GM04503 (cell line): ENCODE data around the gene PPP1R3E.

ENCODE experiments used
- DNase-seq: peaks from one replicate; pipeline ENCODE4 v3.0.0-alpha.2; 2012; ENCODE audit warnings: low read depth

PPP1R3E gene

DNA sequence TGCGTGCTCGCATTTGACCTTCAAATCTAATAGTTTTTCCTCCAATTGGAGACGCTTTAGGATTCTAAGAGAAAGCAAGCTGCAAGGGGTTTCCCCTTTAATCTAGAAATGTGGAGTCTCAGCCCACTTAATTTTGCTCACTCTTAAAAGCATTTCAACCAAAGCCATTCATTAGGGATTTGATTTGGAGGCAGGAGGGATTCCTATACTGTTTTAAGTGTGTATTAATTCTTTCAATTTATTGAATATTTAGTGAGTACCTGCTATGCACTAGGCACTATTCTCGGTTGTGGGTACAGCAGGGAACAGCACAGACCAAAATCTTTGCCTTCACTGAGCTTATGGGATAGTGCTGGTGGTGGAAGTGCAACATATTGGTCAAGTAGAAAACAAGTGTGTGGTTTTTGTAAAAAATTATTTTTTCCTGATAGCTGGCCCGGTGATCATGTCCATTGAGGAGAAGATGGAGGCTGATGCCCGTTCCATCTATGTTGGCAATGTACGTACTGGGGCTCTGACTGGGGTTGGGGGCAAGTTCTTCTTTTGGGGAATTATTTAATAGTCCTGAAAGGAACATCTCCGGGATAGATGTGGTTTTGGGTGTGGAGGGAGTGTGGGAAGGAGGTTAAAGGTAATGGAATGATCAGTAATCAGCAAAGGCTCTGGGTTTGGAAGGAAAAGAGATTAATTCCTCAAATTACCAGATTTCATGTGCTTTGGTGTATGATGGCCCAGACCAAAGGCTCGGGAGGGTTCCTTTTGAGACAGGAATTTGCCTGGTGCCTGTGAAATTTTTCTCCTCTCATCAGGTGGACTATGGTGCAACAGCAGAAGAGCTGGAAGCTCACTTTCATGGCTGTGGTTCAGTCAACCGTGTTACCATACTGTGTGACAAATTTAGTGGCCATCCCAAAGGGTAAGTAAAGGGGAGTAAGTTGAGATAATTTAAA, 20.2 kb upstream of the PPP1R3E start:
- no peak for DNase-seq

DNA sequence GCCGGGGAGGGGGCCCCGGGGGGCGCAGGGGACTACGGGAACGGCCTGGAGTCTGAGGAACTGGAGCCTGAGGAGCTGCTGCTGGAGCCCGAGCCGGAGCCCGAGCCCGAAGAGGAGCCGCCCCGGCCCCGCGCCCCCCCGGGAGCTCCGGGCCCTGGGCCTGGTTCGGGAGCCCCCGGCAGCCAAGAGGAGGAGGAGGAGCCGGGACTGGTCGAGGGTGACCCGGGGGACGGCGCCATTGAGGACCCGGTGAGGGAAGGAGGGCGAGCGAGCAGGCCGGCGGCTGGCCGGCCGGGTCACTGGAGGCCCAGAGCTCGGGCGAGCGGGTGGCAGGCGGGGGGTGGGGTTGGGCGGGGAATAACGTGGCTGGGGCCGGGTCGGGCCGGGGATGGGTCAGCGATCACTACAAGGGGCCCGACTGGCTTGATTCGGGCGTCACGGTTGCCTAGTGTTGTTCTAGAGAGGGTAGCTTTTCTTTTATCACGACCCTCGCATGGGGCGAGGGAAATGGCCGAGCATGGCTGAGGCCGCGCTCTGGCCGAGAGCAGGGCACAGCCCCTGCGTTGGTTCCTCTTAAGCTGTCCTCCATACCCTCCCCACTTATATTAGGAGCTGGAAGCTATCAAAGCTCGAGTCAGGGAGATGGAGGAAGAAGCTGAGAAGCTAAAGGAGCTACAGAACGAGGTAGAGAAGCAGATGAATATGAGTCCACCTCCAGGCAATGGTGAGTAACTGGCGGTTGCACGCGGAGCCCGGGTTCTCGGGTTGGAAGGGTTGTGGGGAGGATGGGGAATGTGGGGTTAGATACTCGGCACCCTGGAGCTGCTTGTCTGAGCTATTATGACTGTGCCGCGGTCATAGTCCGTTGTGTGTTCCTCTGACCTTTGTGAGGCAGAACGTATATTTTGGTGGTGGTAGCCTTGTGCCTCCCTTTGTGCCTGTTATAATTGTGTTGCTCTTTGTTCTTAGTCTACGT, 19.2 kb upstream of the PPP1R3E start:
- DNase-seq, result no peak

DNA sequence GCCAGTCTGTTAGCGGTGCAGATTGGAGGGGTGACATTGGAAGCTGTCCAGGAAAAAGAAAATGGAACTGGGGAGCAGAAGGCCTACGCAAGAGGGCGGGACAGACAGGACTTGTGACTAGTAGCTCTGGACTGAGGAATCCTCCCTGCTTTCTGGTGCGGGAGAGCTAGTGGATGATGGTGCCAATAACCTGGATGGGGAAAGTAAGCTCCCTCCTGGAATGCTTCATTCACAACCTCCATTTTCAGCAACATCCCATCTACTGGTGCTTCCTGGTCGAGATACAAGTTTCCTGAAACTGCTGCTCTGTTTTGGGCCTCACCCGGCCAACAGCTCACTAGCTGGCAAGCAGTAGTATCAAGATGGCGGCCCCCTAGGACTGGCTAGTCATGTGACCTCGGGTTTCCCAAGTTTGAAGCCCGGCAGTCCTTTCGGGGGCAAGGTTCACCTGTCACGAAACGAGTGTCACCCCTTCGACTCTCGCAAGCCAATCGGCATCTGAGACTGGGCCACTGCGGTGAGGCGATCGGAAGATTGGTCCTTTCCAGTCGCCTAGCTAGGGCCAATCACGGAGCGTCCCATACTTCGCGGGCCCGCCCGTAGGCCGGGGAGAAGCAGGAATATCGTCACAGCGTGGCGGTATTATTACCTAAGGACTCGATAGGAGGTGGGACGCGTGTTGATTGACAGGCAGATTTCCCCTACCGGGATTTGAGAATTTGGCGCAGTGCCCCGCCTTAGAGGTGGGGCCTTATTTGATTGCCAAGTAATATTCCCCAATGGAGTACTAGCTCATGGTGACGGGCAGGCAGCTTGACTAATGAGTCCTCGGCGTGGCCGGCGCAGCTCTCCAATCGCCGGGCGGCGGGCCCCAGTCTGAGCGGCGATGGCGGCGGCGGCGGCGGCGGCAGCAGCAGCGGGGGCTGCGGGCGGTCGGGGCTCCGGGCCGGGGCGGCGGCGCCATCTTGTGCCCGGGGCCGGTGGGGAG, 18.2 kb upstream of the PPP1R3E start, which contains the start of gene PABPN1:
PABPN1 (plus strand) TSS at position 874 of the 988 bp plus-strand sequence; CDS start at position 887, 13 bp downstream.
- DNase-seq, result peak; percentile 98

DNA sequence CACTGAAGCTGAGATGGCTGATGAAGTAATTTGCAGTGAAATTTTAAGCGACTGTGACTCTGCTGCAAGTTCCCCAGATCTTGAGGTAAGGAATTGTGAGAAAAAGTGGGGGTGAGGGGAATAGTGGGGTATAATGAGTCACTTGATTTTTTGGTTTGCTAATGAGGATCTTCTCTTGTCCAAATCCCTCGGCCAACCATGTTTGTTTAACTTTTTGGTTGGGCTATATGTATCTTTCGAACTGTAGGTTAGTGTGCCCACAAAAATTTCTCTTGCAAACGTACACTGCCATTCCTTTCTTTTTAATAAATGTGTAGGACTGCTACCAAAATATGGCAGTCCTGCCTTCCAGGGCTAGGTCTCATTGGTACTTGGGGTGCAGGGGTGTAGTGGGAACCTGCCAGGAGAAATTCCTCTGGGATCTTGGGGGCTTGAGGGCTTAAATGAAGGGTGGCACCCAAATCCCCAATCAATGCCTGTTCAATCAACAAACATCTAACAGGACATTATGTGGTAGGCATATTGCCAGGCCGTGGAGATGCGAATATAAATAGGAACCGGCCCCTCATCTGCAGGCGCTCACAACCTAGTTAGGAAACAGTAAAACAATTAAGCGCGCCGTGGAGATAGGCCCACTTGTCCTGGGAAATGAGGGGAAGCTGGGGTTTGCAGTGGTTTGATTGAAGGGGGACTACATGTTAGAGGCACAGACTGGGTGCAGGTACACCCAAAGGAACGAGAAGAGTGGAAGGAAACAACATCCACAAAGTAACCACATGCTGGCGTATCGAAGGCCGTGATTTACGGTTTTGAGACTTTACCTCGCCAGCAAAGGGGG, 17.3 kb upstream of the PPP1R3E start:
- DNase-seq, result no peak

DNA sequence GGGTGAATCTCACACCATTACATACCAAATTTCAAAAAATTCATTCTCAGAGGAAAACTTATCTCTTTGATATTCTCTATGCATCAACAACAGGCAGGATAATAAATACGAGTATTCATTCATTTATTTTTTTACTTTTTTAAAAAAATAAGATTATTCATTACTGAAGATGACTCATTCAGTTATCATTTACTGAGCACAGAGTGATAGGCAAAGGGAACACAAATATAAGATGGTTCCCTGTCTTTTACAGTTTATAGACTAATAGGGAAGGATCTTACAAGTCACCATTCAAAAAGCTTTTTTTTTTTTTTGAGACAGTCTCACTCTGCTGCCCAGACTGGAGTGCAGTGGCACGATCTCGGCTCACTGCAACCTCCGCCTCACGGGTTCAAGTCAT, 13.6 kb upstream of the PPP1R3E start:
- no peak for DNase-seq

DNA sequence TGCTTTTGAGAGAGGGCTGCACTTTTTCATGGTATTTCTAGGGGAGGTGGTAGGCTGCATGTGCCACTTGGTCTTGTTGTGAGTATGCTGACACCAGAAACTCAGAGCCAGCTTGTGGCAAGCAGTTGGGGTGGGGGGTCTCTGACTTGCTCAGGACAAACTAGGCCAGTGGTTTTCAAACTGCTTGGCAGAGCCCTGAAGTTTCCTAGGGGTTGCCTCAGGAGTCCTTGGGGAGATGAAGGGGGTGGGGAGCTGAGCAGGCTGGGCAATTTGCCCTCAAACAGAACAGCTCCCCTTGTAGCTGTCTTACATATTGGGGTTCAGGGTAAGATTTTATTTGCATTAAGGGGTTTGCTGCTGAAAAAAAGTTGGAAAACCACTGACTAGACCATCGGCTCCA, 7.9 kb upstream of the PPP1R3E start:
- no peak for DNase-seq

DNA sequence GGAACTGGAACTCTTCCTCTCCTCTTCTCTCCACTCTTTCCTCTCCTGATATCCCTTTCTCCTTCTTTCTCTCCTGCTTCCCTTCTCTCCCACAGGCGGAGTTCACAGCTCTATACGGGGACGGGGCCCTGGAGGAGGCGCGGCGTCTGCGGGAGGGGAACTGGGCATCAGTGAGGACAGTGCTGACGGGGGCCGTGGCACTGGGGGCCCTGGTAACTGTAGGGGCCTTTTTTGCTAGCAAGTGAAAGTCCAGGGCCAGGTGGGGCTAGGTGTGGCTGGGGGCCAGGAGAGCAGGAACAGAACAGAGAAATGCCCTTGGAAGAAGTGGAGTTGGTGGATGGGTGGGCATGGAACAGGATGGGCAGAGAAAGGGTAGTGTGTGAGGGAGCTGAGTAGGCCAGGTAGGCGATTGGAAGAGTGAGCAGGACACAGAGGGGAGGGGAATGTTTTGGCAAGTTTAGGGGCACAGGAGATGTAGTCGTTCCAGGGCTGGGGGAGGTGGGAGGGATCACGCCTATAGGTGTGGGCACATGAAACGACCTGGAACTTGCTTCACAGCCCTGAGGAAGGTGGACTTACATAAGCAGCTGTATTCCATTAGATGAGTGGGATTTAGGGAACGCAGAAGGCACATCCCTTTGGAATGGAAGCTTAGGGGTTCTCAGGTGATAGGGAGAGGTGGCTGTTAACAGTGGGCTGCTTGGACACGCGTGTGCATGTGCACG, 6.2 kb upstream of the PPP1R3E start:
- no peak for DNase-seq

DNA sequence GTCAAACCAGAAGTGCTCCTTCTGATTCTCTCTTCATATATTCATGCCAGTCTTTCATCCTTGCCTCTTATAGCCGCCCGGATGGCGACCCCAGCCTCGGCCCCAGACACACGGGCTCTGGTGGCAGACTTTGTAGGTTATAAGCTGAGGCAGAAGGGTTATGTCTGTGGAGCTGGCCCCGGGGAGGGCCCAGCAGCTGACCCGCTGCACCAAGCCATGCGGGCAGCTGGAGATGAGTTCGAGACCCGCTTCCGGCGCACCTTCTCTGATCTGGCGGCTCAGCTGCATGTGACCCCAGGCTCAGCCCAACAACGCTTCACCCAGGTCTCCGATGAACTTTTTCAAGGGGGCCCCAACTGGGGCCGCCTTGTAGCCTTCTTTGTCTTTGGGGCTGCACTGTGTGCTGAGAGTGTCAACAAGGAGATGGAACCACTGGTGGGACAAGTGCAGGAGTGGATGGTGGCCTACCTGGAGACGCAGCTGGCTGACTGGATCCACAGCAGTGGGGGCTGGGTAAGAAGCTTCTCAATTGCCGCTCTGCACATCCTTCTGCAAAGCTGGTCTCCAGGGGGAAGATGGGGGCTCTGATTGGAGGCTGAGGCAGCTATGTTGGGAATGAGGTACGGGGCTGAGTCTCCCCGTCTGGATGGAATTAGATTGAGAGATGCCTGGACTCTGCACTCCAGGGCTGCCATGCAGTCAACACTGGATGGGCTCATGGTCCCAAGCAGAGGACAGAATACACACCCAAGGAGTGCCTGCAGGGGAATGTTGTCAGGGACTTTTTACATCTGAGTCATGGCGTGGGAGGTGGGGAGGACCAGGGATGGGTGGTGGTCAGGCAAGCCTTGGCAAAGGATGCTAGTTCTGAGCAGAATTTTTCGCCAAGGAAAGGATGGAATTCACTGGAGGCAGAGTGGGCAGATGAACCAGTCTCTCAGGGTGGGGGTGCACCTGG, 5.3 kb upstream of the PPP1R3E start:
- no peak for DNase-seq

DNA sequence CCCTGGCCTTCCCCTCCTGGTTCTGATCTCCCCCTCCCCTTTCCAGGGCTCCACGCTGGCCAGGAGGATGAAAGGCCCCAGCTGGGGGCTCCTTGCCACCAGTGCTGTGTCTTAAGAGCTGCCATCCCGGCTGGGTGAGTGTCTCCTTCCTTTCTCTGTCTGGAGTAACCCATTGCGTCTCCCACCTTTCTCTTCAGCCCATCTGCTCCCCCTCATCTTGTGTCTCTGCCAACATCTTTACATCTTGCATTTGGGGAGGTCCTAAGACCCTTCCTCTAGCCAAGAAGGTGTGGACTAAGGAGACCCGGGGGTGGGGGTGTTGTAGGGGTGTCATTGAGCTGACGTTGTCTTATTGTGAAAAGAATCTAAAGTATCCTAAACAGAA, 4.5 kb upstream of the PPP1R3E start:
- no peak for DNase-seq

DNA sequence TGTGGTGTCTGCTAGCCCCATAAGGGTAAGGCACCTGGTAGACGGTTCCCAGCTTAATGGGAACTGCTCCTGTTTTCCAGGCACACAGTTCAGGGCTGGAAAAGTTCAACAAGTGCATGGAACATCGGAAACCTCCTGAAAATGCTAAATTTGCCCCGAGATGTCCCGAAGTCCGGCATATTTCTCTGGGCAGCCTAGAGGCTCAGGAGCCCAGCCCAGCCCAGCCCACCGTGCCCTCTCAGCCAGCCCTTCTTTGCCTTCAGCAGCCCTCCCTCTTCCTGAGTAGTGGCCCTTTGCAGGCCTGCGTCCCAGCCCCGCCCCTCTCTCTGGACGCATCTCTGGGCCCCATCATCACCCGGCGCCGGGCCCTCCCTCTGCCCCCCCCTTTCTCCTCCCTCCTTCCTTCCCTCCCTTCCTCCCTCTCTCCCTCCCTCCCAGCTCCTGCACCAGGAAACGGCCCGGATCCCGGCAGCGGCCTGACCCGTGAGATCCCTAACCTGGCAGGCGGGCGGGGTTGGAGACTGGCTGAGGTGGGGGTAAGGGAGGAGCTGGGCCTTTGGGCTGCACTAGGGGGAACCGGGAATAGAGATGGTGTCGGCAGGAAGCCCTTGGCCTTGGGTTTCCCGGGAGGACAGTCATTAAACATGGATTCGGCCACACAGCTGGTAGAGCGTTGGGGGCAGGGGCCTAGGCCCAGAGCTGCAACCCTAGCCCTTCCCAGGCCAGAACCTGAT, 3.9 kb upstream of the PPP1R3E start, which contains the start of gene BCL2L2:
BCL2L2 (plus strand) TSS at position 422 of the 734 bp plus-strand sequence. CDS start 935 bp downstream, outside the sequence.
- DNase-seq, result no peak

DNA sequence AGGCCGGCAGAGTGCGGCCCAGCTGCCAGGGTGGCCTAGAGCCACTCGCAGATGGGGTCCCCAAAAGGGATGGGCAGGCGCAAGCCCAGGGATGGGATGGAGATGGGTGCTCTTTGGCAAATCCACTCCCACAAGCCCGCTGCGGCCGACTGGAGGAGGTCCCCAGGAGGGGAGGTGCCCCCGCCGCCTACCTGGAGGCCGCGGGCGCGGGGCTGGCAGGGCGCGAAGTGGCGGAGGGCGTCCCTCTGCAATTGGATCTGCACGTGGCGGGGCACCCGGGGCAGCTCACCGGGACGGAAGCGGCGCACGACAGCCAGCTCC, 730 bp downstream of the PPP1R3E start:
- no peak for DNase-seq

DNA sequence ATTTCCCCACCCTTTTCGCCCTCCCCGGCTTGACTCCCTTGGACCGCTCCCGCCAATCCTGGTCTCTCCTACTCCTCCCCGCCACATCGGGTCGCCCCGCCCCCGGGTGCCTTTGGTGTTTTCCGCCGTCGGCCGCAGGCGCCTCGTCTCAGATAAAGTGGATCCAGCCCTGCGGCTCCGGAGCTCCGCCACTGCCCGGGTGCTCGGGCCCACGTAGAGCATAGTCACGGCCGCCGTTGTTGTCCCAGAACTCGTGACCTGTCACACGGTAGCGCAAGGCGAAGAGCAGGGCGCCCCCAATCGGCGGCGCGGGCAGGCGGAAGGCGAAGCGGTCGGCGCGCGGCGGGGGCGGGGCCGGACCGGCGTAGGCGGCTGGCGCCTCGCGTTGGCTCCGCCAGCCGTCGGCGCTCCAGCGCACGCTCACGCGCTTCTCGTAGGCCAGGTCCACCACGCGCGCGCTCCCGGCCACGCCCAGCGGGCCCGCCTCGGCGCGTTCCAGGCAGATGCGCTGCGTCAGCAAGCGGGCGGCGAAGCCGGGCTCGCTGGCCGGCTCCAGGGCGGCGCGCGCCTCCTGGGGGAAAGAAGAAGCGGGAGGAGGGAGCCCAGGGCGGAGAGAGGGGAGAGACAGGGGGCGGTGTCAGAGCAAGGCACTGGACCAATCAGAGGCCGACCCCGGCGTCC, 1.2 kb downstream of the PPP1R3E start:
- peak; percentile 83 for DNase-seq

DNA sequence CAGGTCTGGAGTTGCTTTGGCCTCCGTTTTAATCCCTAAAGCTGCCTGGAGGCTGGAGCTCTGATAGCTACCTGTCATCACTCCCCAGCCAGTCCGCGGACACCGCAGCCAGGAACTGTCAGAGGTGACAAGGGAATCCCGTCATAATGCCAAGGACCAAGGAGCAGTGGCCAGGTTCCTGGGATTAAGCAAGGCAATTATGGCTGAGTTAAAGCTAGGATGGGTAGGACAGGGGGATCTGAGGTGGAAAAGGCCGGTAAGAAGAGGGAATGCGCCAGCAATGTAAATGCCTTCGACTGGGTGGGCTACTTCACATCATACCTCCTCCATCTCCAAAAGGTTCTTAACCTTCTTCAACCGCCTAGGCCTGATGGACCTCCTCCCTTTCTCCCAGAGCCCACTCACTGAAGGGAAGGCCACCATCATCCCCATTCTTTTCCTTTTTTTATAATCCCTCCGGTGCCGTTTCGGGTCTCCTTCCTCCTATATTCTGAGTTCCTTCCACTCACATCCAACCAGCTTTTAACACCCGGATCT, 1.9 kb downstream of the PPP1R3E start:
- no peak for DNase-seq

DNA sequence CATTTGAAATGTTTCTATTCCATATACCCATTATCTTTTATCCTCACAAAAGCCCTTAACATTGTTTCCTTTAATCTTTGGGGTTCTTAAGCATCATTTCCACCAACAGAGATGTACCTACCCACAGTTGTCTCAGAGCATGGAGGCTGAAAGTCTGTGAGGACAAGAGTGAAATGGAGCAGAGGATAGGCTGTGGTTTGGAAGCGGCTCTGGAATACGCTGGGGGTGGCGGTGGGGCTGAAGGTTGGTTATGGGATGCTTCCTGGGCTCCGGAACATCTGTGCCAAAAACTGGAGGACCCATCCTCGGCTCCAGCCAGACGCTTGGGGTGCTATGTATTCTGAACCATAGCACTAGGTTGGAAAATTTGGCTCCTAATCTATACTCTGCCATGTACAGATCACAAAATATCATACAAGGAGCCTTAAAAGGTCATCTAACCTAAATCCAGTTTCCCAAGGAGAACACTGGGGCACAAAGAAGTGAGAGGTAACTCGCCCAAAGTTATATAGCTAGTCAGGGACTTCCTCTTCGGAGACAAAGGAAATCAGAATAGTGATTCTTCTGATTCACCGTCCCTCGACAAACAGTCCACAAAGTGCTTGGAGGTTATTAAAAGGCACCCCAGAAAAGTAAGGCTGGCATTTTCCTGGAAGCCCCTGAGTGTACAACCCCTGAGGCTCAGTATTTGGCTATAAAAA, 2.5 kb downstream of the PPP1R3E start:
- no peak for DNase-seq

DNA sequence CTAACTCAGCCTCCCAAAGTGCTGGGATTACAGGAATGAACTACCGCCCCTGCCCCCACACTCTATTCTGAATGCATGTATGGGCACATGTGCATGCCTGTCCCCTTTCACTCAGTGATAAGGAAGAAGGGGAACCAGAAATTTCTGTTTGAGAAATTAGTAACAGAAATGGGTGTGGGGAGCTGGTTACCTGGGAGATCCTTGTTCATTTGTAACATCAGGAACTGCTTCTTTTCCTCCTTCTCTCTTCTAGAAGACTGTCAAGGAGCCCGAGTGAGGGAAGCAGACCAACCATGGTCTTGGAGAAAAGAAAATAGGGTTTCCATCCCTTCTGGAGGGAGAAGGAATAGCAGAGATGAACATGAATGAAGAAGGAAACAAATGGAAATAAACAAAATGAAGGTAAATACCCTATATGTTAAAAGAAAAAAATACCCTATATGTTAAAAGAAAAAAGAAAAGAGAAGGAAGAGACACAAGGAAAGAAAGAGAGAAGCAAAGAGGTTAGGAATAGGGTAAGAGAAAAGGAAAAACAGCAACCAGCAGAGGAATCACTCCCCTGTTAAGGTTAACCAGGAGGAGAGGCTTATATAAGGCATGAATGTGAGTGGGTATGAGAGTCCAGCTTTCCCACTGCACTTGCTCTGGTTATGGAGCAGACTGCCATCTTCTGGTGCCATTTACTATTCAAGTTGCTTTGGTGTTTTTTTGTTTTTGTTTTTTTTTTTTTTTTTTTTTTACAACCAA, 3.3 kb downstream of the PPP1R3E start:
- DNase-seq, result no peak
